ENCODE measurements around the gene BAZ2B.

Gene BAZ2B

DNA sequence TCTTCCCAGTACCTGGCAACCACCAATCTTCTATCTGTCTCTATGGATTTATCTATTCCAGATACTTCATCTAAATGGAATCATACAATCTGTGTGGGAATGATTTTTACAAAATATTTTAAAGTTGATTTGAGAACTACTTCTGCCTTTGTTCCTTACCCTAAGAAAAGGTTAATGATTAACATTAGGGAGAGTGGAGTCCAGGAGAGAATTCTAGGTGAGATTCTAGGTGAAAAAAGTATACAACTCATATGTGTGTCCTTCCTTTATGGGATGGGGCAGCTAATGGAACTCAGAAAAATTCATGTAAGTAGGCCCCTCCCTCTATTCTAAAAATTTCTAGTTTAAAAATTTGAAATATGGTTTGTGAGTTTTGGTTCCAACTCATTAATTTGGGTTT, 293.9 kb downstream of the BAZ2B start:
- peaks cover 2% of the 10 kb centered on the region for H3K9me3 ChIP-seq (ENCODE audit: low read length)
- no peak overlapping the region for H3K4me3 ChIP-seq (ENCODE audit: low read length)
- no peak overlapping the region for H2AFZ ChIP-seq (ENCODE audit: low read depth, low read length)
- H3K36me3 ChIP-seq (ENCODE audit: insufficient read depth, low read length), result peaks cover 75% of the 10 kb centered on the region
- H3K27me3 ChIP-seq (ENCODE audit: insufficient read depth, low read length), result no peaks in the 10 kb centered on the region
- H3K4me1 ChIP-seq (ENCODE audit: insufficient read depth, low read length), result no peaks in the 10 kb centered on the region

DNA sequence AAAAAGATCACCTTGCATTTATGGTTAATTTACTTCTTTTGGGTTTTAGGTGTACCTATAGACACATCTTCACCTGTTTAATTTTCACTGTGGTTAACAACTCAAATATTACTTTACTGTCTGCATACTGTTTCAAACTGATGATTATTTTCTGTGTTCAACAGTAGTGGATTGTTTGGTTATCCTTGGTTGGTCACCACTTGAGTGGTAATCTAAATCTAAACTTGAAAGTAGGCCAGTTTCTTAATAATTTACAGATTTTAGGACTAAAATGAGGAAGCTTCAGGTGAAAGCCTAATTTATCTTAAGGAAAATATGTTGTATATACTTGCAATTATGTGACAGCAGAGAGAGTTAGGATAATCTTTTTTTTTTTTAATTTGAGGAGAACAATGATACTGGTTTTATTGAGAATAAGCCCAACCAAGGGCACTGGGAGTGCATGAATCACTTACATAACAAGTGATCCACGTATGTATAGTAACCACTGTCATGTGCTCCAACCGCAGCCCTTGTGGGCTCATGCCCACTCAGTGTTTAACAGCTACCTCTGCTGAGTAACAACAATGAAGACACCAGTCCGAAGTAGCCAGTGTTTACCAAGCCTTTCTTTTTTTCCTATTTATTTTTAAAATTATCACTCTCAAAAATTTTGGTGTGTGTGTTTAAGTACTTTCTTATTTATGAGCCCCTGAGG, 298.8 kb downstream of the BAZ2B start:
- Histone ChIP-seq H3K27me3 (ENCODE audit: insufficient read depth, low read length) (no peaks in the 10 kb centered on the region), H3K36me3 (ENCODE audit: insufficient read depth, low read length) (peaks cover 64% of the 10 kb centered on the region), H3K4me3 (ENCODE audit: low read length) (no peak overlapping the region), H3K9me3 (ENCODE audit: low read length) (peaks cover 7% of the 10 kb centered on the region), H3K4me1 (ENCODE audit: insufficient read depth, low read length) (no peaks in the 10 kb centered on the region), H2AFZ (ENCODE audit: low read depth, low read length) (no peak overlapping the region)

DNA sequence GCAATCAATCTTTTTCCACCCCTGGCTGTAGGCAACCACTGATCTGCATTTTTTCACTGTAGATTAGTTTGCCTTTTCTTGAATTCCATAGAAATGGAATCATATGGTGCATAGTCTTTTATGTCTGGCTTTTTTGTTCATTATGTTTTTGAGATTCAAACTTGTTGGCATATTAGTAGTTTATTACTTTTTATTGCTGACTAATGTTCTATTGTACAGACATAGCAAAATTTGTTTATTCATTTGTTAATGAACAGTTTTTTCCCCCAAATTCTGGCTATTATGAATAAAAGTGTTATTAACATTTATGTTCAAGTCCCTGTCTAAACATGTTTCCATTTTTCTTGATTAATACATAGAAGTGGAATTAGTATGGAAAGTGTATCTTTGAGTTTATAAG, 308.4 kb downstream of the BAZ2B start:
- Histone ChIP-seq H3K9me3 (ENCODE audit: low read length) (no peaks in the 10 kb centered on the region), H3K4me3 (ENCODE audit: low read length) (no peak overlapping the region), H3K27me3 (ENCODE audit: insufficient read depth, low read length) (no peaks in the 10 kb centered on the region), H3K4me1 (ENCODE audit: insufficient read depth, low read length) (no peaks in the 10 kb centered on the region), H2AFZ (ENCODE audit: low read depth, low read length) (no peak overlapping the region), H3K36me3 (ENCODE audit: insufficient read depth, low read length) (no peaks in the 10 kb centered on the region)

DNA sequence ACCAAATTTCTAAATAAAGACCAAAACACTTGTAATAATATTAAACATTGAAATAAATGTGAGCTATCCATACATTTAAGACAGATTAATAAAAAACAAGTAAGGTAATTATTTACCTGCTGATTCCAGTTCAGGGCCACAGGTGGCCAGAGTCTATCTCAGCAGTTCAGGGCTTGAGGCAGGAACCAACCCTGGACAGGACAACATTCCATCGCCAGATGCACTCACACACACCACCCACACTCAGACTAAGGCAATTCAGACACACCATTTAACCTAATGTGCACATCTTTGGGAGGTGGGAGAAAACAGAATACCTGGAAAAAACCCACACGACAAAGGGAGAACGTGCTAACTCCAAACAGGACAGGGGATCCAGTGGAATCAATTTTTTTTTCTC, 315.8 kb downstream of the BAZ2B start:
- H3K27me3 ChIP-seq (ENCODE audit: insufficient read depth, low read length), result no peaks in the 10 kb centered on the region
- H2AFZ ChIP-seq (ENCODE audit: low read depth, low read length), result no peak overlapping the region
- no peaks in the 10 kb centered on the region for H3K9me3 ChIP-seq (ENCODE audit: low read length)
- no peaks in the 10 kb centered on the region for H3K4me1 ChIP-seq (ENCODE audit: insufficient read depth, low read length)
- H3K4me3 ChIP-seq (ENCODE audit: low read length), result no peak overlapping the region
- no peaks in the 10 kb centered on the region for H3K36me3 ChIP-seq (ENCODE audit: insufficient read depth, low read length)

DNA sequence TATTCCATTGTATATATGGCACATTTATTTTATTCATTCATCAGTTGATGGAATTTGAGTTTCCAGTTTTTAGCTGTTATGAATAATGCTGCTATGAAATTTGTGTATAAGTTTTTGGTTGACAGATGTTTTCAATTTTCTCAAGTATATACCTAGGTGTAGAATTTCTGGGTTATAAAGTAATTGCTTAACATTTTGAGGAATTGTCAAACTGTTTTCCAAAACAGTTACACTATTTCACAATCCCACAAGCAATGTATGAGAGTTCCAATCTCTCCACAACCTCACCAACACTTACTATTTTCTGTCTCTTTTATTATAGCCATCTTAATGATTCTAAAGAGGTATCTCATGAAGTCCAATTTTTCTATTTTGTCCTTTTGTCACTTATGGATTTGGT, 317.4 kb downstream of the BAZ2B start:
- H3K9me3 ChIP-seq (ENCODE audit: low read length), result no peaks in the 10 kb centered on the region
- no peak overlapping the region for H2AFZ ChIP-seq (ENCODE audit: low read depth, low read length)
- no peaks in the 10 kb centered on the region for H3K4me1 ChIP-seq (ENCODE audit: insufficient read depth, low read length)
- no peak overlapping the region for H3K4me3 ChIP-seq (ENCODE audit: low read length)
- no peaks in the 10 kb centered on the region for H3K27me3 ChIP-seq (ENCODE audit: insufficient read depth, low read length)
- H3K36me3 ChIP-seq (ENCODE audit: insufficient read depth, low read length), result no peaks in the 10 kb centered on the region

DNA sequence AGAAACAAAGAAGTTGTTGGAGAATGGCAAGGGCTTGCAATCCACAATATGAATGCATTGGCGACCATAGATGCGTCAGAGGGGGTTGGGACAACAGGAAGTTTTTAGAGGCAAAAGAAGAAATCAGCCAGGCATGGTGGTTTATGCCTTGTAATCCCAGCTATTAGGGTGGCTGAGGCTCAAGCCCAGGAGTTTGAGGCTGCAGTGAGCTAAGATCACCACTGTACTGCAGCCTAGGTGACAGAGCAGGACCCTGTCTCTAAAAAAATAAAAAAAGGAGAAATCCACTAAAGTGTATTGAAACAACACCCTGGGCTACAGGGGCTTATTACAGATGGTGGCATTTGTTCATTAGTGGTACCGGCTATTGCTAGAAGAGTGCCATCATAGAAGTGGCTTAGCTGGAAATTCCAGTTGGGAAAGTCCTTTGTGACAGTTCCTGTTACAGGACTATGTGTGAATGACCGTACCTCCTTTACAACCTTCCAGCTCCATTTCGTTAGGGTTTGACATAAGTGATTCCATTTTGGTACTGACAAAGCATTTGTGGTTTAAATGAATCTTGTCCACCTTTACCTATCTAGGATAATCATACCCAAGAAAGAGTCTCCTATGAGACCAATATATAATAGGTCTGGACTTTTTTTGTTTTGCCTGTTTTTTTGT, 319.2 kb downstream of the BAZ2B start:
- no peak overlapping the region for H2AFZ ChIP-seq (ENCODE audit: low read depth, low read length)
- H3K9me3 ChIP-seq (ENCODE audit: low read length), result no peaks in the 10 kb centered on the region
- H3K36me3 ChIP-seq (ENCODE audit: insufficient read depth, low read length), result no peaks in the 10 kb centered on the region
- no peaks in the 10 kb centered on the region for H3K4me1 ChIP-seq (ENCODE audit: insufficient read depth, low read length)
- no peak overlapping the region for H3K4me3 ChIP-seq (ENCODE audit: low read length)
- H3K27me3 ChIP-seq (ENCODE audit: insufficient read depth, low read length), result no peaks in the 10 kb centered on the region

DNA sequence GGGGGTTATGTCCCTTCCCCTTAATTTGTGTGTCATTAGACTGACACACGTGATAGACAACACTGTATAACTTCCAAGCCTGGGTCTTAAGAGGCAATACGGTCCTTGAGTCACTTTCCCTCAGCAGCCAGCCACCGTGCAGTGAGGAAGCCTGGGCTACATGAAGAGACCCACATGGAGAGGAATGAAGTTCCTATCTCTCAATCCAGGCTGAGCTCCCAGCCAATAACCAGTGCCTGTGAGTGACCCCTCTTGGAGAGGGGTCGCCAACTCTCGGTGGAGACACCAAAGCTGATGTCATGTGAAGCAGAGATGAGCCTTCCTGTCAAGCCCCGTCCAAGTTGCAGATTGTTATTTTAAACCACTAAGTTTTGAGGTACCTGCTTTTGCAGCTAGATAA, 324.2 kb downstream of the BAZ2B start:
- H2AFZ ChIP-seq (ENCODE audit: low read depth, low read length), result no peak overlapping the region
- H3K4me1 ChIP-seq (ENCODE audit: insufficient read depth, low read length), result peaks cover 3% of the 10 kb centered on the region
- H3K36me3 ChIP-seq (ENCODE audit: insufficient read depth, low read length), result no peaks in the 10 kb centered on the region
- no peaks in the 10 kb centered on the region for H3K27me3 ChIP-seq (ENCODE audit: insufficient read depth, low read length)
- H3K9me3 ChIP-seq (ENCODE audit: low read length), result no peaks in the 10 kb centered on the region
- H3K4me3 ChIP-seq (ENCODE audit: low read length), result no peak overlapping the region

DNA sequence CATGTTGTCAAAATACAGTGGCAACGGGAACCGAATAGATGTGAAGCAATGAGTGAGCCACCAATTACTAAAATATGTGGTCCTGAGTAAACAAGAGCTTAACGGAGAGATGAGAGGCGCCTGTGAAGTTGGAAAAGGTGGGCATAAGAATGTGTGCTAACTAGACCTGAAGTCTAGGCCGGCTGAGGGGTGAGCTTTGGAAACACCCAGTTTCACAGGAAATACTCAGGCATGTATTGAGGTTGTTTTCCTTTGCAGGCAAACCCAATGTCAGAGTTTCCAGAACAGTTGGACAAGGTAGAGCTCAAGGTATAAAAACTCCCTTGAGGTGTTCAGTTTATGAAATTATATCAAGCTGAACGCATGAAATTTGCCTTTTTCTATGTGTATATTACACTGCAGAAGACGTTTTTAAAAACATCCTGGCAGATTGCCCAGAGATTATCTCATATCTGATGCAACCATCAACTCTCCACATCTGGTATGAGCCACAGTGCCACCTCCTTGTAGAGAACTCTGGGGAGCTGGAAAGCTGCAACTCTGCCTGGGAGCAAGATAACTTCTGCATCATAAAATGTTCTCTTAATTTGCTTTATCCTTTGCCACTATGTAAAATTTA, 325.9 kb downstream of the BAZ2B start:
- no peaks in the 10 kb centered on the region for H3K9me3 ChIP-seq (ENCODE audit: low read length)
- H2AFZ ChIP-seq (ENCODE audit: low read depth, low read length), result no peak overlapping the region
- no peaks in the 10 kb centered on the region for H3K27me3 ChIP-seq (ENCODE audit: insufficient read depth, low read length)
- no peaks in the 10 kb centered on the region for H3K36me3 ChIP-seq (ENCODE audit: insufficient read depth, low read length)
- H3K4me1 ChIP-seq (ENCODE audit: insufficient read depth, low read length), result peaks cover 3% of the 10 kb centered on the region
- H3K4me3 ChIP-seq (ENCODE audit: low read length), result no peak overlapping the region

DNA sequence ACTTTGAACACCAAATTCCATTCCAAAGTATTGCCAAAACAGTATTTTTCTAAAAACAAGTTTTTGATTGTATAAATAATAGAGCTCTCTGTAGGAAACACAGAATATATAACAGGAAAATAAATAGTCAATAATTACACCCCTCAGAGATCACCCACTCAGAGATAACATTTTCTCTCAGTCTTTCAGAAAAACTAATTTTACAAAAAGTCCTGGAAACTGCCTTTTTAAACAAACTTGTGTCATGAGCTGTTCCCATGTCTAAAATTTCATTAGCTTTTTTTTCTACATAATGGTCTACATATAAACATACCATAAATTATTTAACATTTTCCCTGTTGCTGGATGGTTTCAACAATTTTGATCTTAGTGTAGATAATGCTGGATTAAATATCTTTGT, 328.6 kb downstream of the BAZ2B start:
- H3K4me1 ChIP-seq (ENCODE audit: insufficient read depth, low read length), result peaks cover 3% of the 10 kb centered on the region
- H2AFZ ChIP-seq (ENCODE audit: low read depth, low read length), result peak overlapping the region; percentile 100
- peak overlapping the region; percentile 88 for H3K4me3 ChIP-seq (ENCODE audit: low read length)
- peaks cover under 1% of the 10 kb centered on the region for H3K9me3 ChIP-seq (ENCODE audit: low read length)
- H3K36me3 ChIP-seq (ENCODE audit: insufficient read depth, low read length), result peaks cover 1% of the 10 kb centered on the region
- H3K27me3 ChIP-seq (ENCODE audit: insufficient read depth, low read length), result no peaks in the 10 kb centered on the region

DNA sequence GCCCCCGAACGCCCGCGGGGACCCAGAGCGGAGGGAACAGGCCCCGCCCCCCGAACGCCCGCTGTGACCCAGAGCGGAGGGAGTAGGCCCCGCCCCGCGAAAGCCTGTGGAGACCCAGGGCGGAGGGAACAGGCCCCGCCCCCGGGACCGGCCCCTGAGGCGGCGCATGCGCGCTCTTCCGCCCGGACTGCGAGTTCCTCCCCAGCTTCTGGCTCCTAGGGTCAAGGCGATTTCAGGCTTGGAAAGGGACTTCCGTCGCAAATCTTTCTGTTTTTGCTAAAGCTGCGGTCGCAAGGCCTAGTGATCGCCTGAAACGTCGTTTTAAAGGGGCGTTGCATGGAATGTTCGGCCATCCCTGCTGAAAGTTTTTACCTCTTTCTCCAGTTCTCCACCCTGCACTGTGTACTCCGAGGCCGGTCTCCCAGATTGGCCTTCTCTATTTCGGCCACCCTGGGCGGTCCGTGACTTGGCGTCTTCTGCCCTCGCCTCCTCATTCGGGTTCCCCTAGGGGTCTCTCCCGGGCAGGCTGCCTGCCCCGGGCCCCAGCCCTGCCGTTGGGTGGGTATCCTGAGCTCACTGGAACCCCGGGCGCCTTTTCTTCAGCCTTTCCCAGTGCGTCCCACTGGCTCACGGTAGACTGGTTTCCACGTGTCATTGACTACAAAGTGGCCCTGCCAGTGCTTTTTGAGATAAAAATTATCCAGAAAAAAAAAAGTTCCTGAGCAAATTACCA, 329.5 kb downstream of the BAZ2B start:
- Histone ChIP-seq H3K27me3 (ENCODE audit: insufficient read depth, low read length) (no peaks in the 10 kb centered on the region), H3K36me3 (ENCODE audit: insufficient read depth, low read length) (peaks cover 4% of the 10 kb centered on the region), H2AFZ (ENCODE audit: low read depth, low read length) (peak overlapping the region; percentile 100), H3K9me3 (ENCODE audit: low read length) (peaks cover 3% of the 10 kb centered on the region), H3K4me1 (ENCODE audit: insufficient read depth, low read length) (peaks cover 3% of the 10 kb centered on the region), H3K4me3 (ENCODE audit: low read length) (peak overlapping the region; percentile 88)

DNA sequence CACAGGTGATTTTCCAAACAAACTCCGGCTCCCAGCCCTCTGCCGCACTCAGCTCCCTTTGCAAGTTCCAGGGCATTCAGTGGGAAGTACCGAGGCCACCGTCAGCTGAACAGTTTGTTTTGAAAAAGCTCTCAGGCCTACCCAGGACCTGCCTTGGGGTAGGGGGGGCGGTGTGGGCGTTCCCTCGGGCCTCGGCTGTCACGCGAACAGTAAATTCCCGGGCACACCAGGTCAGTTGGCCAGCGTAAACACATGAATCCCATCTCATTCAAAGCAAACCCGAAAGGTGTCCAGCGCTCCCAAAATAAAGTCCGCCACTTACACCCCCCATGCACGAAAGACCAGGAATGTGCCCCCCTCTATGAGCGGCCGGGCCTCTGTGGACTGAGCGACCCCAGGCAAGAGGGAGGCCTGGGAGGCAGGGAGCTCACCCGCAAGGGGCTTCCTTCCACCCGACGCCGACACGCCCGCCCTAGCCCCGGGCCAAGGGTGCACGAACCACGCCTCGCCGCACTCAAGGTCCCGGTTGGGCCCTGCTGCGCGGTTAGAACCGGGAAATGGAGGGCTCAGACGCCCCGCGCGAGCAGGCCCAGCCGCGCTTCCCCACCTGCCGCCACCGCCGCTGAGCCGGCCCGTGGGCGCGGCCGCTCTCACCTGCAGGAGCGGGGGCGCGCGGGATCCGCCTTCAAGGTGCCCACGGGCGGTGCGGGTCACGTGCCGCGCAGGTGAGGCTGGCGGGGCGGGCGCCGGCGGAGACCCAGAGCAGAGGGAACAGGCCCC, 330.2 kb downstream of the BAZ2B start, which contains the start of gene WDSUB1:
WDSUB1 (minus strand) TSS at position 775 of the 780 bp plus-strand sequence. CDS start 3,634 bp downstream, outside the sequence.
- Histone ChIP-seq H3K36me3 (ENCODE audit: insufficient read depth, low read length) (peaks cover 4% of the 10 kb centered on the region), H3K4me3 (ENCODE audit: low read length) (peak within 1 kb of the TSS; percentile 88), H2AFZ (ENCODE audit: low read depth, low read length) (peak within 1 kb of the TSS; percentile 100), H3K27me3 (ENCODE audit: insufficient read depth, low read length) (no peaks in the 10 kb centered on the region), H3K4me1 (ENCODE audit: insufficient read depth, low read length) (peaks cover 3% of the 10 kb centered on the region), H3K9me3 (ENCODE audit: low read length) (peaks cover 3% of the 10 kb centered on the region)

DNA sequence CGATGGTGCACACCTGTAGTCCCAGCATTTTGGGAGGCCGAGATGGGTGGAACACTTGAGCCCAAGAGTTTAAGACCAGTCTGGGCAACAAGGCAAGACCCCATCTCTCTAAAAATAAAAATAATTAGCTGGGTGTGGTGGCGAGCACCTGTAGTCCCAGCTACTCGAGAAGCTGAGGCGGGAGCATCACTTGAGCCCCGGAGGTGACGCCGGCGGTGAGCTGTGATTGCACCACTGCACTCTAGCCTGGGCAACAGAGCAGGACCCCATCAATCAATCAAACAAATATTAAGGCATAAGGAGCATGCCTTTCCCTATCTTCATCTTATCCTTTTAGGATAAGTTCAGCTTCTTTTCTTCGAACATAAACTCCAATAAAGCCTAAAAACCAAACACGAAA, 330.9 kb downstream of the BAZ2B start:
- H3K4me3 ChIP-seq (ENCODE audit: low read length), result peak overlapping the region; percentile 88
- peaks cover 3% of the 10 kb centered on the region for H3K4me1 ChIP-seq (ENCODE audit: insufficient read depth, low read length)
- peaks cover 3% of the 10 kb centered on the region for H3K9me3 ChIP-seq (ENCODE audit: low read length)
- no peak overlapping the region for H2AFZ ChIP-seq (ENCODE audit: low read depth, low read length)
- no peaks in the 10 kb centered on the region for H3K27me3 ChIP-seq (ENCODE audit: insufficient read depth, low read length)
- peaks cover 4% of the 10 kb centered on the region for H3K36me3 ChIP-seq (ENCODE audit: insufficient read depth, low read length)
